Testis (tissue), 3 donors: ENCODE data around the gene FOXO1. TPM values are rescaled to one million over a fixed set of nuclear protein-coding genes. Genes with fewer than 3 reads are reported as not detected.

Source experiments
- DNase-seq: peaks from one replicate; pipeline ENCODE4 v3.0.0-alpha.2; 2019
- H3K27ac ChIP-seq, 2 donors: fragments of 200-600 bp; sonication (generic); one replicate each; pipeline ENCODE4 v1.5.1; 2019
- H3K27me3 ChIP-seq: fragments of 200-600 bp; sonication (generic); one replicate; pipeline ENCODE4 v1.5.1; 2019
- H3K36me3 ChIP-seq: fragments of 200-600 bp; sonication (generic); one replicate; pipeline ENCODE4 v1.5.1; 2017; ENCODE audit warnings: low read depth; ENCODE audit errors: missing control alignments
- H3K4me1 ChIP-seq: fragments of 200-600 bp; sonication (generic); one replicate; pipeline ENCODE4 v1.5.1; 2019
- H3K4me3 ChIP-seq, 2 donors: fragments of 200-600 bp; sonication (generic); one replicate each; pipeline ENCODE4 v1.5.1; 2017 to 2019
- H3K9me3 ChIP-seq: fragments of 200-600 bp; sonication (generic); one replicate; pipeline ENCODE4 v1.5.1; 2017
- CTCF ChIP-seq, 3 experiments: fragments of 450-650 bp in 2 of 3; fragments of 200-600 bp in 1 of 3; sonication (generic) in 1 of 3; IDR thresholded peaks; one replicate each; pipeline ENCODE4 v1.5.1; 2016 to 2019; ENCODE audit warnings: antibody characterized with exemption in 3 of 3, mild to moderate bottlenecking in 2 of 3, moderate library complexity in 1 of 3
- POLR2A ChIP-seq: fragments of 450-650 bp; IDR thresholded peaks from one replicate; pipeline ENCODE4 v1.6.1; 2017; ENCODE audit warnings: antibody characterized with exemption, mild to moderate bottlenecking, moderate library complexity
- WGBS, 2 donors: methylation state at CpG; one replicate each; pipeline ENCODE4 v1.1.5; 2018; 5-methylcytosine and 5-hydroxymethylcytosine counted together
- intact Hi-C: fragments of 100-400 bp; cut with DNase I; formaldehyde crosslinking; loops from one replicate; pipeline ENCODE4 v1.15.1; 2023; ENCODE audit warnings: low total_unique reads
- polyA plus RNA-seq: library from polyadenylated mRNA; stranded (reverse); fragments of 350-450 nt; fragmentation: Illumina TruSeq; extraction: RNeasy Lipid Tissue Mini Kit (QIAGEN cat#74804); gene quantifications from one replicate; pipeline ENCODE4 v1.2.3, GENCODE V29; 2014; ENCODE audit warnings: low read depth, low replicate concordance; ENCODE audit not compliant: insufficient read depth
- total RNA-seq, 2 donors: library from RNA; depleted of rRNA; stranded (reverse); fragments of >200 nt; gene quantifications; one replicate each; pipeline ENCODE4 v1.2.3, GENCODE V29; 2016

Gene FOXO1
- total and polyA plus RNA-seq, 3 donors from 2014 or later = 19.5 to 58.7 (median 52.2) TPM

GRCh38 chr13:40600149-40600751 lies 66.2 kb downstream of the FOXO1 start:
- no peak for DNase-seq
- Histone ChIP-seq H3K9me3 (no peaks in the 10 kb centered on the region), H3K36me3 (no peaks in the 10 kb centered on the region), H3K4me1 (peaks cover 7% of the 10 kb centered on the region), H3K4me3 (no peak overlapping the region), H3K27me3 (no peaks in the 10 kb centered on the region), H3K27ac (no peak overlapping the region)
- intact Hi-C loops = no loop called here
- WGBS, 2 donors = 79 to 84% methylated on average over 5 of the region's 5 CpGs
- no peak for TF ChIP-seq CTCF (IDR thresholded peaks at IDR 0.05)
- no peak for TF ChIP-seq POLR2A

GRCh38 chr13:40599747-40600146 lies 66.7 kb downstream of the FOXO1 start:
- no peaks in the 10 kb centered on the region for H3K27me3 ChIP-seq
- DNase-seq = no peak
- H3K36me3 ChIP-seq = no peaks in the 10 kb centered on the region
- TF ChIP-seq CTCF (IDR thresholded peaks at IDR 0.05) (no peak), POLR2A (no peak)
- intact Hi-C loops = no loop called here
- no peak overlapping the region for H3K4me3 ChIP-seq
- 64 to 83% methylated on average over 2 of the region's 2 CpGs for WGBS, 2 donors
- H3K9me3 ChIP-seq = no peaks in the 10 kb centered on the region
- H3K27ac ChIP-seq = no peak overlapping the region
- peaks cover 7% of the 10 kb centered on the region for H3K4me1 ChIP-seq

- H3K4me1 ChIP-seq = peaks cover 7% of the 10 kb centered on the region
- no peak overlapping the region for H3K27ac ChIP-seq
- H3K27me3 ChIP-seq = no peaks in the 10 kb centered on the region
- TF ChIP-seq CTCF (IDR thresholded peaks at IDR 0.05) = no peak
- TF ChIP-seq POLR2A = no peak
- no peaks in the 10 kb centered on the region for H3K9me3 ChIP-seq
- DNase-seq = no peak
- WGBS, 2 donors = 78 to 87% methylated on average over 5 of the region's 5 CpGs
- no peak overlapping the region for H3K4me3 ChIP-seq
- no peaks in the 10 kb centered on the region for H3K36me3 ChIP-seq
- intact Hi-C loops = no loop called here
Measured at GRCh38 chr13:40599124-40599523, 67.3 kb downstream of the FOXO1 start.

GRCh38 chr13:40598569-40598968 lies 67.9 kb downstream of the FOXO1 start:
- 53 to 80% methylated on average over 1 of the region's 1 CpG for WGBS, 2 donors
- DNase-seq = peak; percentile 43
- H3K27ac ChIP-seq = no peak overlapping the region
- no peaks in the 10 kb centered on the region for H3K27me3 ChIP-seq
- intact Hi-C loops = no loop called here
- H3K36me3 ChIP-seq = no peaks in the 10 kb centered on the region
- H3K4me3 ChIP-seq = no peak overlapping the region
- H3K9me3 ChIP-seq = no peaks in the 10 kb centered on the region
- TF ChIP-seq CTCF (IDR thresholded peaks at IDR 0.05) (no peak), POLR2A (no peak)
- H3K4me1 ChIP-seq = peaks cover 7% of the 10 kb centered on the region

GRCh38 chr13:40597735-40598365 lies 68.6 kb downstream of the FOXO1 start:
- H3K4me1 ChIP-seq = peaks cover 7% of the 10 kb centered on the region
- intact Hi-C loops = no loop called here
- no peak overlapping the region for H3K27ac ChIP-seq
- no peaks in the 10 kb centered on the region for H3K9me3 ChIP-seq
- DNase-seq = no peak
- TF ChIP-seq CTCF (IDR thresholded peaks at IDR 0.05) (no peak), POLR2A (no peak)
- 81 to 85% methylated on average over 11 of the region's 11 CpGs for WGBS, 2 donors
- no peaks in the 10 kb centered on the region for H3K27me3 ChIP-seq
- no peak overlapping the region for H3K4me3 ChIP-seq
- no peaks in the 10 kb centered on the region for H3K36me3 ChIP-seq
